WTC11 (cell line): ENCODE data around the gene PAM. TPM values are rescaled to one million over a fixed set of nuclear protein-coding genes. Genes with fewer than 3 reads are reported as not detected.

Source experiments
- ATAC-seq: fragments of 200-7000 bp; cut with Tn5 transposase; 2 replicates; pipeline ENCODE4 v1.10.0; 2021; ENCODE audit warnings: mild to moderate bottlenecking, moderate library complexity
- CTCF ChIA-PET: fragments of 300-600 bp; sonication (Branson Sonifier 250); formaldehyde crosslinking; loops from one replicate; lab custom pipeline; 2021; ENCODE audit warnings: antibody characterized with exemption; lab: Charles Lee
- POLR2A ChIA-PET: fragments of 350-600 bp; sonication (Branson Sonifier 250); formaldehyde crosslinking; loops from one replicate; lab custom pipeline; 2021; ENCODE audit warnings: antibody characterized with exemption; lab: Charles Lee
- DNase-seq: peaks from one replicate; pipeline ENCODE4 v3.0.0; 2021; ENCODE audit warnings: low spot score
- H3K27ac Mint-ChIP-seq: 2 replicates; pipeline ENCODE4 v1.8.0; 2021; ENCODE audit warnings: mixed read lengths
- H3K27me3 Mint-ChIP-seq: 2 replicates; pipeline ENCODE4 v1.8.0; 2021; ENCODE audit warnings: low read depth, mild to moderate bottlenecking, moderate library complexity, mixed read lengths
- H3K36me3 Mint-ChIP-seq: 2 replicates; pipeline ENCODE4 v1.8.0; 2021; ENCODE audit warnings: mixed read lengths
- H3K4me1 Mint-ChIP-seq: 2 replicates; pipeline ENCODE4 v1.8.0; 2022; ENCODE audit warnings: mixed read lengths
- H3K4me3 Mint-ChIP-seq: 2 replicates; pipeline ENCODE4 v1.8.0; 2021; ENCODE audit warnings: mild to moderate bottlenecking, moderate library complexity, mixed read lengths
- H3K9me3 Mint-ChIP-seq: 2 replicates; pipeline ENCODE4 v1.8.0; 2021; ENCODE audit warnings: mixed read lengths
- E2F4 ChIP-seq: sonication (generic); formaldehyde crosslinking; IDR thresholded peaks from 2 replicates; pipeline ENCODE4 v1.8.1; 2022; ENCODE audit warnings: low read depth, mild to moderate bottlenecking, moderate library complexity, missing genetic modification reagents, borderline replicate concordance
- EMX1 ChIP-seq: fragments of 250-450 bp; sonication (Bioruptor Pico); IDR thresholded peaks from 2 replicates; pipeline ENCODE4 v1.8.0; 2021; ENCODE audit warnings: mild to moderate bottlenecking
- ESRRA ChIP-seq: sonication (generic); formaldehyde crosslinking; IDR thresholded peaks from 2 replicates; pipeline ENCODE4 v1.8.1; 2022; ENCODE audit warnings: mild to moderate bottlenecking, missing genetic modification reagents, borderline replicate concordance
- MXD4 ChIP-seq: fragments of 250-450 bp; sonication (Bioruptor Pico); IDR thresholded peaks from 2 replicates; pipeline ENCODE4 v1.8.0; 2021; ENCODE audit warnings: mild to moderate bottlenecking, moderate library complexity, borderline replicate concordance
- NFYB ChIP-seq: sonication (generic); formaldehyde crosslinking; conservative IDR thresholded peaks from 2 replicates; pipeline ENCODE4 v1.8.0; 2022; ENCODE audit warnings: low read depth, missing genetic modification reagents
- TP53 ChIP-seq: sonication (generic); formaldehyde crosslinking; IDR thresholded peaks from 2 replicates; pipeline ENCODE4 v1.8.1; 2023; ENCODE audit warnings: mild to moderate bottlenecking, missing genetic modification reagents
- ZBTB43 ChIP-seq: sonication (generic); formaldehyde crosslinking; IDR thresholded peaks from 2 replicates; pipeline ENCODE4 v1.8.1; 2023; ENCODE audit warnings: mild to moderate bottlenecking, missing genetic modification reagents
- ZNF232 ChIP-seq: sonication (generic); formaldehyde crosslinking; IDR thresholded peaks from 2 replicates; pipeline ENCODE4 v1.8.0; 2022; ENCODE audit warnings: mild to moderate bottlenecking, missing genetic modification reagents
- ZNF423 ChIP-seq: fragments of 250-450 bp; sonication (Bioruptor Pico); IDR thresholded peaks from 2 replicates; pipeline ENCODE4 v2.1.2; 2022; ENCODE audit warnings: mild to moderate bottlenecking, moderate library complexity
- total RNA-seq: library from RNA; stranded (reverse); gene quantifications from 3 replicates; pipeline ENCODE4 v1.2.3, GENCODE V29; 2021
- TF ChIP-seq, protein P1 (sequence below): sonication (generic); formaldehyde crosslinking; IDR thresholded peaks from 2 replicates; pipeline ENCODE4 v1.8.1; 2022; ENCODE audit warnings: missing genetic modification reagents, borderline replicate concordance
- TF ChIP-seq, protein P2 (sequence below): sonication (generic); formaldehyde crosslinking; IDR thresholded peaks from 2 replicates; pipeline ENCODE4 v1.8.1; 2023; ENCODE audit warnings: mild to moderate bottlenecking, missing genetic modification reagents, borderline replicate concordance
- TF ChIP-seq, protein P3 (sequence below): sonication (generic); formaldehyde crosslinking; IDR thresholded peaks from 2 replicates; pipeline ENCODE4 v1.8.0; 2022; ENCODE audit warnings: mild to moderate bottlenecking, missing genetic modification reagents

PAM gene
- total RNA-seq, 1 experiment from 2014 or later, result 52.3 TPM

DNA sequence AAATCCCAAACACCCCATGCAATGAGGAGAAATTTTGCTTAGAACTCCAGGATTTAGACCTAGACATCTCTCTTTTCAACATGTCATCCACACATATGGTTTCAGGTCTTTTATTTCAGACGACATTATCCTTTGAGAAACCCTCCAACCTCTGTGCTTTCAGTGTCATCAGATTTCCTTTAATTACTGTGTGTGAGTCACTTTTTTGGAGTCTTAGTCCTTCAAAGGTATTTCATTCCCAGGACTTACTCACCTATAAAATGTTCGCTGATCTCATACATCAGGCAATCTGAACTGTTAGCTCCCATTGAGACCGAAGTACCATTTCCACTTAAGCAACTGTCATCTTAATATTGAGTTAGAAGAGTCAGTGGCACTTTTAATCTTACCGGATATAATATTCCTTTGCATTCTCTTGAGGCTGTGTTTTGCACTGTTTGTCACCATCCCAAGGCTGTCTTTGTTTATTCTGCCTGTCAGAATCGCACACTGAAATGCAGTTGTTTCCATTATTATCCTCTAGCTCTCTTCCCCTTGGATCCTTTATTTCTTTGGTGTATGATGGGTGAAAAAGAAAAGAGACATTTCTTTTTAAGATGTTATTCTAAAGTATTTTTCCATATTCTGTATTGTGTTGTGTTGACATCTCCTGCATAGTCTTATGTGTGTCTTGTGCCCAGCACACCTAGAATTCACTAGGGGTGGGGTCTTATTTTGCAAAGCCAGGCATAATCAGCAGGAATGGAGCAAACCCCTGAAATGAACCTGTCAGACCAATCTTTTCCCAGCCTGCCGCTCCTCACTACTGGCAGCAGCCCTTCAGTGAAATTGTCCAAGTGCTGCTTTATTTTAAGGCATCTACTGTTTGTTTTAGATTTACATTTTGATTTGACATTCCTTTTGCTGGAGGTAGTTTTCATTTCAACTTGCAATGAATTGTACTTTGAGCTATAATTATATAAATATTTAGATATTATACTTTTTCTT, 155.4 kb downstream of the PAM start (continued):
- TF ChIP-seq ESRRA (CRISPR knock-in tag) (no peak), ZBTB43 (CRISPR knock-in tag) (no peak)

- H3K9me3 Mint-ChIP-seq, result peaks cover under 1% of the 10 kb centered on the region
- no peaks in the 10 kb centered on the region for H3K27me3 Mint-ChIP-seq
- ATAC-seq, result no peak
- H3K4me3 Mint-ChIP-seq, result no peak overlapping the region
- no peak overlapping the region for H3K27ac Mint-ChIP-seq
- POLR2A ChIA-PET, result no interaction called here
- H3K4me1 Mint-ChIP-seq, result no peaks in the 10 kb centered on the region
- CTCF ChIA-PET, result no interaction called here
- DNase-seq, result no peak
- TF ChIP-seq EMX1 (CRISPR knock-in tag) (no peak), ZNF423 (CRISPR knock-in tag) (no peak), ZNF232 (no peak), NFYB (CRISPR knock-in tag) (no peak), TP53 (CRISPR knock-in tag) (no peak), ZBTB43 (CRISPR knock-in tag) (no peak), E2F4 (CRISPR knock-in tag) (no peak), MXD4 (no peak)
- TF ChIP-seq, protein P1, sequence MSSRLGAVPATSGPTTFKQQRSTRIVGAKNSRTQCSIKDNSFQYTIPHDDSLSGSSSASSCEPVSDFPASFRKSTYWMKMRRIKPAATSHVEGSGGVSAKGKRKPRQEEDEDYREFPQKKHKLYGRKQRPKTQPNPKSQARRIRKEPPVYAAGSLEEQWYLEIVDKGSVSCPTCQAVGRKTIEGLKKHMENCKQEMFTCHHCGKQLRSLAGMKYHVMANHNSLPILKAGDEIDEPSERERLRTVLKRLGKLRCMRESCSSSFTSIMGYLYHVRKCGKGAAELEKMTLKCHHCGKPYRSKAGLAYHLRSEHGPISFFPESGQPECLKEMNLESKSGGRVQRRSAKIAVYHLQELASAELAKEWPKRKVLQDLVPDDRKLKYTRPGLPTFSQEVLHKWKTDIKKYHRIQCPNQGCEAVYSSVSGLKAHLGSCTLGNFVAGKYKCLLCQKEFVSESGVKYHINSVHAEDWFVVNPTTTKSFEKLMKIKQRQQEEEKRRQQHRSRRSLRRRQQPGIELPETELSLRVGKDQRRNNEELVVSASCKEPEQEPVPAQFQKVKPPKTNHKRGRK (CRISPR knock-in tag), result no peak
- TF ChIP-seq, protein P2, sequence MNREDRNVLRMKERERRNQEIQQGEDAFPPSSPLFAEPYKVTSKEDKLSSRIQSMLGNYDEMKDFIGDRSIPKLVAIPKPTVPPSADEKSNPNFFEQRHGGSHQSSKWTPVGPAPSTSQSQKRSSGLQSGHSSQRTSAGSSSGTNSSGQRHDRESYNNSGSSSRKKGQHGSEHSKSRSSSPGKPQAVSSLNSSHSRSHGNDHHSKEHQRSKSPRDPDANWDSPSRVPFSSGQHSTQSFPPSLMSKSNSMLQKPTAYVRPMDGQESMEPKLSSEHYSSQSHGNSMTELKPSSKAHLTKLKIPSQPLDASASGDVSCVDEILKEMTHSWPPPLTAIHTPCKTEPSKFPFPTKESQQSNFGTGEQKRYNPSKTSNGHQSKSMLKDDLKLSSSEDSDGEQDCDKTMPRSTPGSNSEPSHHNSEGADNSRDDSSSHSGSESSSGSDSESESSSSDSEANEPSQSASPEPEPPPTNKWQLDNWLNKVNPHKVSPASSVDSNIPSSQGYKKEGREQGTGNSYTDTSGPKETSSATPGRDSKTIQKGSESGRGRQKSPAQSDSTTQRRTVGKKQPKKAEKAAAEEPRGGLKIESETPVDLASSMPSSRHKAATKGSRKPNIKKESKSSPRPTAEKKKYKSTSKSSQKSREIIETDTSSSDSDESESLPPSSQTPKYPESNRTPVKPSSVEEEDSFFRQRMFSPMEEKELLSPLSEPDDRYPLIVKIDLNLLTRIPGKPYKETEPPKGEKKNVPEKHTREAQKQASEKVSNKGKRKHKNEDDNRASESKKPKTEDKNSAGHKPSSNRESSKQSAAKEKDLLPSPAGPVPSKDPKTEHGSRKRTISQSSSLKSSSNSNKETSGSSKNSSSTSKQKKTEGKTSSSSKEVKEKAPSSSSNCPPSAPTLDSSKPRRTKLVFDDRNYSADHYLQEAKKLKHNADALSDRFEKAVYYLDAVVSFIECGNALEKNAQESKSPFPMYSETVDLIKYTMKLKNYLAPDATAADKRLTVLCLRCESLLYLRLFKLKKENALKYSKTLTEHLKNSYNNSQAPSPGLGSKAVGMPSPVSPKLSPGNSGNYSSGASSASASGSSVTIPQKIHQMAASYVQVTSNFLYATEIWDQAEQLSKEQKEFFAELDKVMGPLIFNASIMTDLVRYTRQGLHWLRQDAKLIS (CRISPR knock-in tag), result no peak
- TF ChIP-seq, protein P3, sequence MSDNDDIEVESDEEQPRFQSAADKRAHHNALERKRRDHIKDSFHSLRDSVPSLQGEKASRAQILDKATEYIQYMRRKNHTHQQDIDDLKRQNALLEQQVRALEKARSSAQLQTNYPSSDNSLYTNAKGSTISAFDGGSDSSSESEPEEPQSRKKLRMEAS, result no peak
- TF ChIP-seq, all 79 proteins: peak for 0
- H3K36me3 Mint-ChIP-seq, result peaks cover under 1% of the 10 kb centered on the region
Observed at GRCh38 chr5:102911973-102912372, 156.9 kb downstream of the PAM start.
